GM21390 (cell line): ENCODE results near the gene IL2.

ENCODE experiments used
- ATAC-seq: cut with Tn5 transposase; IDR thresholded peaks from one replicate; pipeline ENCODE4 v1.9.1; 2021; ENCODE audit not compliant: unreplicated experiment

Gene IL2

GRCh38 chr4:122456231-122457116 is at the start of gene IL2:
IL2 (minus strand) TSS chr4:122456725; CDS start chr4:122456440, 285 bp downstream.
- ATAC-seq = no peak

- no peak for ATAC-seq
Measured at GRCh38 chr4:122503214-122503613, 46.7 kb upstream of the IL2 start.

DNA sequence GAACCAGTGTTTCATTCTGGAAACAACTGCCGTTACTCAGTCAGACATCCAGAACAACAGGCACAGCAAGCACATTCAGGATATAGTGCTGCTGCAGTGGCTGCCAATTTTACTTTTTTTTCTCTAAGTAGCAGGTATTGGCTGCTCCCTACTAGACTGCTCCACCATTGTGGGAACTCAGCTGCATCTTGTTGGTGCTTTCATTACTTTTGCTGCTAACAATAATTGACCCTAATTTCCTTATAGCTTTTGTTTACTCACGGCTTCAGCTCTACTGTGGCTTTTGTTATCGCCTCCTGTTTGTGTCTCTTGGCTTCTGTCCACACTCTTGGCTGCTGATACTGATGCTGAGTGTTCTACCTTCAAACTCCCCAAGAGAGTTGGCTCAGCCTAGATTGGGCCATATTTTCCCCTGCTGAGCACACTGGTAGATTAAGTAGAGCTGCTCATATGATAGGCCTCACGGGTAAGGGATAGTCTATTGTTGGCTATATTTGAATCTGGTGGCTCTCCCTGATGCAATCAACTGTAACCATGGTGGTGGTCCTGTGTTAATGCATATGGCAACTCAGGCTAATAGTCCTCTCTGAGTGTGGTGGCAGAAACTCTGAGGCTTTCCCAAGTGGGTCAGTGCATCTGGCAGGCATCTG is 44.5 kb upstream of the IL2 start:
- no peak for ATAC-seq

DNA sequence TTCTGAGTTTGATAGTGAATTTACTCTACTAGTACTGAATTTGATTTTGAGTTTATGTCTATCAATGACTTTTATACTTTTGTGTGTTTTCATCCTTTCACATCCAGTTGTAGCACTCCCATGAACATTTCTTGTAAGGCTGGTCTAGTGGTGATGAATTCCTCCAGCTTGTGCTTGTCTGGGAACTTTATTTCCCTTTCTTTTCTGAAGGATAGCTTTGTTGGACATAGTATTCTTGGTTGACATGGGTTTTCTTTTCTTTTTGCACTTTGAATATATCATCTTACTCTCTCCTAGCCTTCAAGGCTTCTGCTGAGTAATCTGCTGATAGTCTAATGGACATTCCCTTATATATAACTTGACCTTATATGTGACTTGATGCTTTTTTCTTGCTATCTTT is 32.5 kb upstream of the IL2 start:
- no peak for ATAC-seq

- ATAC-seq = no peak
Measured at GRCh38 chr4:122483481-122483880, 27.0 kb upstream of the IL2 start.

DNA sequence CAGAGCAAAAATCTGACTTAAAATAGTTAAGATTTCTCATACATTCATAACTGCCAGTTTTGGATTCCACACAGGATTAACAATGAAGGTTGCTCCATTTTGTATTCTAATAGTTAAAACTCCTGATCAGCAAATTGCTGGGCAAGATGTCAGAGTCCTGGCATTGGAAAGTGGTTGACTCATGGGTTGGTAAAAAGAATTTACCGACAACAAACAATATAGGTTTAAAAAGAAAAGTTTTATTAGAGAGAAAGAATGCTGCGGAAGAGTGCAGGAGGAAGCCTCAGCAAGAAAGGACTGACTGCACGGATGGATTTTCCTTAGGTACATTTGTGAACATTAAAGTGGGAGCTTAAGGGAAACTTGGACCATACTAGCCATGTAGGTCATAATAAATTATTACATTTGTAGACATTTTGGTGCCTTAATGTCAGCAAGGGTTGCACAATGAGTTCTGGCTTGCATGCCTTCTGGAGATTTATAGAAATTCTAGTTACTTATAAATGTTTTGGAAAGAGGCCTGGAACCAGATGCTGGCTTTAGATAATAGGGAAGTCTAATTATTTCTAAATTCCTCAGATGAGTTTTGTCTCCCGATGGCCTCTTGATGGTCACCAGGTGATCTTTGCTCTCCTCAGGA is 25.4 kb upstream of the IL2 start:
- ATAC-seq = no peak

DNA sequence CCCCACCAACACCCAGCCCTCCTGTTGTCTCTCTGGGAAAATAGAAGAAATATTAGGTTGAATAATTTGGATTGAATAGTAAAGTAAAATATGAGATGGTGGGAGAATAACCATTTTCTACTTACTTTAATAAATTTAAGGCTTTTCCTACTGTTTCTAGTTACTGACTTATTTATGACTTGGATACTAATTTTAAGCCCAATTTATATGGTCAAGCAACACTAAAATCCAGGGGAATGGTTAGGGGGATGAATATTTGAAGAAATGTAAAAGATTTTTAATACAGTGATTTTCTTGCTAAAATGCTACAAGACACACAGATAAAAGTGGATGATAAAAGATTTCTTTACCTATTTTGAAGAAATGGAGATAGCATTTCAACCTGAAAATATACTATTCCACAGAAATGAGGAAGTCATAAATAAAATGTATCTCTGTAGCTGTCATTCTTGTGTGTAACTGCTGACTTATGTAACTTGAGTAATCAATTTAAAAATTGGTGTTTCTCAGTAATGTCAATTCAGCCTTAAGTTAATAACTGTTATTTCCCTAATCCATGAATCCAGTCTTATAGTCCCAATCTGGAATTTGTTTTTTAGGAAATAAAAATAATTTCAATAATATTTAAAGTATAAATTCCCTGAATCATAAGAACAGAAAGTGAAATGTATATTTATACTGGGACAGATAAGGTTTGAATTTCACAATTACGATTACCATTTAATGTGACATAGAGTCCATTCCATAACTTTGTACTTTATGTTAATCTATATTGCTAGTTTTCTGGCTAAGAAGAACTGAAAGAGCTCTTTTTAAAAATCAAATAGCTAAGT is 24.3 kb upstream of the IL2 start:
- no peak for ATAC-seq

- ATAC-seq = no peak
Measured at GRCh38 chr4:122479935-122480416, 23.5 kb upstream of the IL2 start.

GRCh38 chr4:122476745-122477144 is 20.2 kb upstream of the IL2 start:
- ATAC-seq = no peak

- no peak for ATAC-seq
Measured at GRCh38 chr4:122476126-122476525, 19.6 kb upstream of the IL2 start.

DNA sequence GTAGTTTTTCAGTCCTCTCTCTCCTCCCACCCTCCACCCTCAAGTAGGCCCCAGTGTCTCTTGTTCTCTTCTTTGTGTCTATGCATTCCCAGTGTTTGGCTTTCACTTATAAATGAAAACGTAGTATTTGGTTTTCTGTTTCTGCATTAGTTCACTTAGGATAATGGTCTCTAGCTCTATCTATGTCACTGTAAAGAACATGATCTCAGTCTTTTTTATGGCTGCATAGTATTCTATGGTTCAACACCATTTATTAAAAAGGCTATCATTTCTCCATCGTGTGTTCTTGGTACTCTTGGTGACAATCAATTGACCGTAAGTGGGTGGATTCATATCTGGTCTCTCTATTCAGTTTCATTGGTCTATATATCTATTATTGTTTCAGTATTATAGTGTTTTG is 18.7 kb upstream of the IL2 start:
- ATAC-seq = no peak

DNA sequence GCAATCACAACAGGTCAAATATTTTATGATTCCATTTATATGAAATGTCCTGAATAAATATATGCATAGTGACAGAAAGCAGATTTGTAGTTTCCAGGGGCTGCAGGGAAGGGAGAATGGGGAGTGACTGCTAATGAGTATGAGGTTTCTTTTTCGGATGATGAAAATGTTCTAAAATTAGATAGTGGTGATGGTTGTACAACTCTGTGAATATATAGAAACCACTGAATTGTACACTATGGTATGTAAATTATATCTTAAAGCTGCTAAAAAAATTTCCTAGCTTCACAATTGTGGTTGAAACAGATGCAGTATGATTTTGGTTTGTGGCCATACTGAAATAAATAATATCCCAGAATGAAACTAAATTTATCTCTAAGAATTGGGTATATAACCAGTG is 12.9 kb upstream of the IL2 start:
- no peak for ATAC-seq

DNA sequence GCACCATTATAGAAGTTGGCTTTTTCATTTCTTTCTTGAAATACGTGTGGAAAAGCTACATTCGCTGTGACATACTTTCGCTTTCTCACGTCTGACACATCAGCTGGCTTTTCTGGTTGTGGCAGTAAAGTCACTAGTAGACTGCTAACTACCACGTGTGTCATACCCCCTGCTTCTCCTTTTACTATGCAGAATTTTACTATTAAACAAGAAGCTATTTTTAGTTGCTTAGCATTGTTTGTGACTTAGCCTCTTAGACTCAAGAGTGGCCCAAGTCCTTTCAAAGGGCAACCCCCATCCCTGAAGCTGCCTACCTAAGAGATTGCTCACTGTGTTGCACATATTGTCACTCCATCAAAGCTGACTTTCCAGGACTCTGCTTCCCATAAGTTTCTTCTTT is 2.1 kb upstream of the IL2 start:
- peak; percentile 81 for ATAC-seq

DNA sequence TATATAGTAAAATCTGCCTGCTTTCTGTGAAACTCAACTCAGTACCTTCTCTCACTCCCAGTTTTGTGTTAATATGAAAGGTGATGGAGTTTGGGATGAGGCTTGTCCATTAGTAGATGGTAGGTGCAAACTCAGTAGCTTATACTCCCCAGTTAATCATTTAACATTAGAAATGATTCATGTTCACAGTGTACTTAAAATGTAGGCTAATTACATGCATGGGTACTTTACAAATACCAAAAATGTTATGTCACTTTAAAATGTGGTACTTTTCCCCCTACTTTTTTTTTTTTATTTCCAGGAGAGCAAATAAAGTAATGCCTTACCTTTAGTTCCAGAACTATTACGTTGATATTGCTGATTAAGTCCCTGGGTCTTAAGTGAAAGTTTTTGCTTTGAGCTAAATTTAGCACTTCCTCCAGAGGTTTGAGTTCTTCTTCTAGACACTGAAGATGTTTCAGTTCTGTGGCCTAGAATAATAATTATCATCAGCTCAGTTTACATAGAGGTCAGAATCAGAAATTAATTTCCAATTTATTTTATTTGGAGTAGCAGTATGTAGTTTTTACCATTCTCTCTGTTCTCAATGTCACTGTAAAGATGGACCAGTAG is 3.0 kb downstream of the IL2 start:
- no peak for ATAC-seq

GRCh38 chr4:122450847-122451246 is 5.7 kb downstream of the IL2 start:
- no peak for ATAC-seq

DNA sequence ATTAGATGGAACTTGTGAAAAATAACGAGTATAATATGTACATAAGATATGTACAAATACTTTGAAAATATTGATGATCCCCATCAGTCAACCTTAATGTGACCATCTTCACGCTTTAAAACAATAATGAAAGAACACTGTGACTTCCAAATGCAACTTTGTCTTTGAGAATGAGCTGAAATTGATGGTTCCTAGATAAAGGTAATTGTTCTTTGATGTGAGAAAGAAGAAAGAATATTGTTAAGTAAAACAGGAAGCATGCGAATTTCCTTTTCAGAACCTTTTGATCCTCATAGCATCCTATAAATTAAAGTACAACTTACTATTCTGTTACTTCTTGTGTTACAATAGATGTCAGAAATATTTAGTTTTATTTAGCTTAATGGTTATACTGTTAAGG is 22.2 kb downstream of the IL2 start:
- no peak for ATAC-seq

GRCh38 chr4:122431351-122431750 is 25.2 kb downstream of the IL2 start:
- no peak for ATAC-seq

DNA sequence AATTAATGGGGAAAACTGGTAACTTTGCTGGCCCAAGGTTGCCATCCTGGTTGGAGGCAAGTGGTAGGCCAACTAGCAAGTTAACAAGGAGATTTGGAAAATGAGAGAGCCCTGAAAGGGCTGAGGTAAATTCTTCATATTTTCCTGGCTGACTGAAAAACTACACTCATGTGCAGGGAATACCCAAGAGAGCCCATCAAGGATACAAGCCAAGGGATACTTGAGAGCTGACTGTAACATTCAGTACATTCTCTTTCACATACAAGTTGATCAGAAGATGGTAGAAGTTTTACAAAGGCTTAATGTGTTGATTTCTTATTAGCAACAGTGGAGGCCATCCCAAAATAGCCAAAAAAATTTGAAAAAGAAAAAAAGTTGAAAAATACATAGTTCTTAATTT is 33.3 kb downstream of the IL2 start:
- ATAC-seq = no peak

DNA sequence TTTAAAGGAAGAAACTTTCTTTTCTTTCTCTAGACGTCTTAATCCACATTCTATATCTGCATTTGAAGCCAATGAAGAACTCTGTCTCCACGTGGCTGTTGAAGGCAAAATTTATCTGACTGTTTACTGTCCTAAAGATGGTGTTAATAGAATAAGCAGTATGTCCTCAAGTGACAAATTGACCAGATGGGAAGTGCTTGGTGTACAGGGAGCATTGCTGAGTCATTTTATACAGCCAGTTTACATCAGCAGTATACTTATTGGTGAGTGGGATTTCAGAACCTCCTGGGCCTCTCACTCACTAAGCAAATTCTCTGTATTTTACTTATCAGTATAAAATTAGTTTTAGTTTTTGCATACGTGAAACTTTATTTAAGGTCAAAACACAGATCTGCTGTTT is 44.0 kb downstream of the IL2 start:
- no peak for ATAC-seq

DNA sequence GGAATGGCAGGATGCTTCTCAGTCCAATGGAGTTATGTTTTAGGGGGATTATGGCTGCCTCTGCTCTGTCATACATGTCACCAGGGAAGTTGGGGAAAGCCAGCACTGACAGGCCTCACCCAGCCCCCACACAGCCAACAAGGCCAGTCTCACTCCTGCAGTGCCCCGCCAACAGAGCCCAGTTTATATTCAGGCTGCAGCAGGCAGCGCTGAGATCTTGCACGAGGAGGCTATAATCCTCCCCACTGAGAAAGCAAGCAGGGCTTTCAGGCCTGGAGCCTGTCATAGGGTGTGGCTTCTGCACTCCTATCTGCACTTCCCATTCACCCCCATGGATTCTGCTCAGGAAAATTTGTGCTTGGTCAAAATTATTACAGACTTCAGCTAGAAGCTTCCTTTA is 52.7 kb downstream of the IL2 start:
- ATAC-seq = no peak
